OCI-M1 (cell line): Measurements from ENCODE around the gene TCOF1.

Experiments
- DNase-seq: peaks from one replicate; lab custom pipeline; 2025; lab: John Stamatoyannopoulos, UW

The TCOF1 gene

DNA sequence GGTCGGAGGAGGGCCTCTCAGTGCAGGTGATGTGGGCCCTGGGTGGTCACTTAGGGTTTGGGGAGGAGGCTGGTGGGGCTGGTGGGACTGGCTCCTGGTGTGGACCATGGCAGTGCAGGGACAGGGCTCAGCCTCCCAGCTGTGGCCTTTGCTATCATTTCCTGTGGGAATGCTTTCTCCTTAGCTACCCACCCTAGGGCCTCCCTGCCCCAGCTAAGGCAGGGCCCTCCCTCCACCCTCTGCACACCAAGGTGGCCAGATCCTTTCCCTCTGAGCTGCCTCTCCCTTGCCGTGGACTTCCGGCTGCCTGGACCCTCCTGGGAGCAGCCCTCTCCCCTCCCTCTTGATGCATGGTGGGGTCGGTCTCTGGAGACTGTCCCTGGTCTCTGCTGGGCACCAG, 32.1 kb upstream of the TCOF1 start:
- no peak for DNase-seq

DNA sequence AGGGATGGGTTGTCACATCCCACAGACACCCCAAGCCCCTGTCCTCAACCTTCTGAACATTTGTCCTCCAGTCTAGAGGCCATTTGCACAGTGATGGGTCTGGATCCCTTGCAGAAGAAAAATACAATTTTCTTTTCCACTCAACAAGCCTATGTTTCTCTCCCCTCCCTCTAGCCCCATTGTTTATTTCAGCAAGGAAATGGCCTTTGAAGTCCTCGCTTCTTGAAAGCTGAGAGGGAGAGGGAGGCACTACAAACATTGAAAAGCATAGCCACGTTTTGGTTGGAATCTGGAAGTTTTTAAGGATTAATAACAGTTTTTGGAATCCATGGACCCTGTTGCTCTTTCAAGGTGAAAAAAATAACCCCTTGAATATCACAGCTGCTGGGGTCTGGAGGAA, 30.8 kb upstream of the TCOF1 start:
- no peak for DNase-seq

GRCh38 chr5:150327139-150327538, 30.4 kb upstream of the TCOF1 start:
- DNase-seq: no peak

GRCh38 chr5:150328515-150328914, 29.0 kb upstream of the TCOF1 start:
- no peak for DNase-seq

DNA sequence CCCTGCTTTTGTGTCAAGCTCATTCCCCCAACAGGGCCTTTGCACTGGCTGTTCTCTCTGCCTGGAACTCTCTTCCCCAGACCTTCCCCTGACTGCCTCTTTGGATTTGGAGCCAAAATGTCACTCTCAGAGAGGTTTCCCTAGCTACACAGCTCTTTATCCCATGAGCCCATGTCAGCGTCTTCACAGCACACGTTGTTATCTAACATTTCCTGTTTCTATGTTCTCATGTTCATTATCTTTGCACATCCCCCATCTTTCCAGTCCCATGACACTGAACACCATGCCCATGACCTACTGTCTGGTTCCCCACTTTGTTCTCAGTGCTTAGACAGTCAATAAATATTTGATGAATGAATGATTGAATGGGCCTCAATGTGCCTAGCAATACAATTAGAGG, 28.5 kb upstream of the TCOF1 start:
- DNase-seq: peak; percentile 60

- DNase-seq: no peak
These were observed 27.3 kb upstream of the TCOF1 start for GRCh38 chr5:150329881-150330876.

DNA sequence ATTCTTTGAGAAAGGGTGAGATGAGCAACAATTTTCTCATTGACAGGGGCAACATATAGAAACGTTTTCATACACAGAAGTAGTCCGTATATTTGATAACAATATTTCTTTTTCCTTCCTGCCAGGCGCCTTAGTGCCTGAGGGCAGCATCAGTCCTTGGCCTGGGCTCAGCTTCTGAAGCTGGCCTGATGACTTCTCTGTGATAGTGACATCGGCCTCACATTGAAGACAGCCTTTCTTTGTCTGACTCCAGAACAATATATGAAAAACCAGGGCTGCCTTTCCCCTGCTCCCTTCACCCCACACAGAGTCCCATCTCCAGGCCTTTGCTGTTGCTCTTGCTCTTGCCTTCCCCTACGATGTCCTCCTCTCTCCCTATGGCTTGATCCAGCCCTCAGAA, 24.1 kb upstream of the TCOF1 start:
- no peak for DNase-seq

DNA sequence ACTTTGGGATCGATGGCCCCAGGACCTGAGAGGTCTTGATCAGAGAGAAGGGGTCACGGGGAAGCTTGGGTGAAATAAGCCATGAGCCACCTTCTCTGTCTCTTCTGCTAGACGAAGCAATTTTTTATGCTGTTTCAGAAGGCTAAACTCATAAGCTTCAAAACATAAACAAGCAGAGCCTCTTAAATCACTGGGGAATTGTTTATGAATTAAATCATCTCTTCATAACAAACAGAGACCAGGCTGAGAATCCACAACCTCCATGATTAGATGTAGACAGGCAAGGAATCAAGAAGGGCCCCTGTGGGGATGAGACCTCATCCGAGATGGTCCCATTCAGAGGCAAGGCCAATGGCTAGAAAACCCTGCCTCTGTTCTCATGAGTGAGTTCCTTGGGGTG, 21.7 kb upstream of the TCOF1 start:
- no peak for DNase-seq

DNA sequence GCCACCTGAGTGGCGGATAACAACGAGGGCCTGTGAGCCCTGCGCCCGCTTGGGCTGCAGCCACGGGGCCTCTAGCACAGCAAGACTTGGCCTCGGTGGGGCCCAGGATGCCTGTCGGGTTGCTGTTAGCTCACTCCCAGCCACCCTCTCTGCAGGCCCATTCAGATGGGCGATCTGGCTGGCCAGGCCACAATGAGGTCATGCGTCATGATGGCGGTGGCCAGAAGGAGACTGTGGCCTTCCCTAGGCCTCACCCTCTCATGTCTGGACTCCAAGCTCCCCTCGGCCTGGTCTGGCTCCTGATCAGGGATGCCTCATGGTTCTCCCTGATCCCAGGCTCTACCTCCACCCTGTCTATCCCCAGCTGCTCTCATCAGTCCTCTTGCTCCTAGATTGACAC, 19.0 kb upstream of the TCOF1 start:
- no peak for DNase-seq

GRCh38 chr5:150339165-150339564, 18.3 kb upstream of the TCOF1 start:
- DNase-seq: no peak

GRCh38 chr5:150339841-150340240, 17.7 kb upstream of the TCOF1 start:
- DNase-seq: no peak

DNA sequence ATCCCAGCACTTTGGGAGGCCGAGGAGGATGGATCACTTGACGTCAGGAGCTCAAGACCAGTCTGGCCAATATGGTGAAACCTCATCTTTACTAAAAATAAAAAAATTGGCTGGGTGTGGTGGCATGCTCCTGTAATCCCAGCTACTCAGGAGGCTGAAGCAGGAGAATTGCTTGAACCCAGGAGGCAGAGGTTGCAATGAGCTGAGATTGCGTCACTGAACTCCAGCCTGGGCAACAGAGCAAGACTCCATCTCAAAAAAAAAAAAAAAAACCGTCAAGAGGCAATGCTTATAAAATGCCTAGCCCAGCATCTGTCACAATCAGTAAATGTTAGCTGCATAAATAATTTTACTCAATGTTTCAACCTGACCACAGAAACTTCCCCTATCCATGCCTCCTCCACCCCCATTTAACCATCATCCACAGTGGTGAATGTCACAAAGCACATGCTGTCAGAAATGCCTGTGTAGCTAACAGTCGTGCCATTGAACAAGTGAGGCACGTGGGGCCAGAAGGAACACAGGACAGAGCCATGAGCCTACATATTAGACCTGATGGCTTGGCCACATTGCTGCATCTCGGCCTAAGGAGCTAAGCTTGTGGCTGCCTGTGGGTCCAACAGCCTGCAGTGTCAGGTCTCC, 16.8 kb upstream of the TCOF1 start:
- DNase-seq: no peak

DNA sequence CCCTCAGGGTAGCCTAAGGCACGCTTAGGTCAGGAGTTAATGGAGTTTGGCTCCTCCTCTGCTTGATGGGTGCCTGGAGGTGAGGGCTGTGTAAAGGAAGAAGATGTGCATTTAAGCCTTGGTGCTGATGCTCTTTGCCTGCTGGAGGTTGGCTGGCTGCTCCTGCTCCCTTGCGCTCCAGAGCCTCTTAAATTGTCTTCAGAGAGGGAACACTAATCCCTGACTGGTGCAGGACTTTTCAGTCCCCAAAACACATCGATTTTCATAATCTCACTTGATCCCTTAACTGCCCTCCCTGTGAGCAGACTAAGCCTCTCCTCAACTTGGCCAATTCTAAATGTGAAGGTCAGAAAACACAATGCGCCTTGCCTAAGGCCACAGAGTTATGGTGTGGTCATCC, 16.2 kb upstream of the TCOF1 start:
- no peak for DNase-seq

- DNase-seq: no peak
These were observed 15.5 kb upstream of the TCOF1 start for GRCh38 chr5:150341989-150342388.

DNA sequence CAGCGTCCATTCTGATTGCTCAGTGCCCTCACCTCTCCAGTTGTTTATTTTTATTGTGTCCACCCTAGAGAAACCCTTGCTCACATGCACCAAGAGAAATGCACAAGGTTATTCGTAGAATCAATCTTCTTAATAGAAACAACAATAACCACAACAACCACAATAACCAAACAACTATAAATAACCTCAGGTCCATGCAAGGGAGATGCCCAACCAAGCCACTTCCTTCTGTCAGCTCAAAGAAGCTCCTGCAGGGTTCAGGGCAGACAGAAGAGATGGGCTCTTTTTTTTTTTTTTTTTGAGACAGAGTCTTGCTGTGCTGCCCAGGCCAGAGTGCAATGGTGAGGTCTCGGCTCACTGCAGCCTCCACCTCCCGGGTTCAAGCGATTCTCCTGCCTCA, 14.9 kb upstream of the TCOF1 start:
- no peak for DNase-seq

DNA sequence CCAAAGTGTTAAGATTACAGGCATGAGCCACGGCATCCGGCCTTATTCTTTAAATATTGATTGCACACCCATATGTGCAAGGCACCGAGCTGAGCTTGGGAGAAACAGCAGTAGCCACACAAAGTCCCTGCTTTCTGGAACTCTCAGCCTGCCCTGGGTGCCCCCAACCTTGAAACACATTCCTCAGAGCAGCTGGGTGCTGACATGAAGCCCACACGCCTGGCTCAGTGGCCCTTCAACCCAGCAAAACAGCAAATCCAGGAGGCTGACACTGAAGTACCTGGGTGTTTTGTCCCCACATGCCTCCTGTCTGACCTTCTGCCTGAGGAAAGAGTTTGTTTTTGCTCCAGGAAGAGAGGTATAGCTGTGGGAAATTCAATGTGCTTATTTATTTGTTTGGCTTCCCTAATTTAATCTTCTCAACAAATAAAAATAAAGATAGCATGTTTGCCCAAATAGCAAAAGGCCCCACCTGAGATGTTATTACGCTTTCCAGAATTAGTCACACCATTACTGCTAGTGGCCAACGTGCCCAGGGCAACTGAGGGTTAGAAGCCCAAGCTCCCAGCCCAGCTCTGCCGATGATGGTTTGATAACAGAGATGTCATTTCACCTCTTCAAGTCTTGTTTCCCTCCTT, 13.4 kb upstream of the TCOF1 start:
- no peak for DNase-seq

DNA sequence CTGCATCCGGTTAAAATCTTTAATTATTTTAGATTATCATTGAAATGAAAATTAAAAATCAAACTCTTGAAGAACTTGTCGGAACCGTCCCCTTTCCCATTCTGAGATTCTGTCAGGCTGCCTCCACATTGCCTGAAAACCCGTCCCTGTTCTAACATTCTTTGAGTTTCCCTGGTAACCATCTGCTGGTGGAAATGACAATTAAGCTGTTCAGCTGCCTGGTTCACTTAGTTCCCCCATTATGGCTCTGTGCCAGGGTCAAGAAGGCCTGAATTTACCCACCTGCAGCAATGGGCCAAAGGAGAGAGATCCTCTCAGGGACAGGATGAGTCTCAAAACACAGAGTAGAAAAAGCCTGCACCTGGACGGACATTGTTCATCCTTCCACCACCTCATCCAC, 11.8 kb upstream of the TCOF1 start:
- no peak for DNase-seq

- no peak for DNase-seq
These were observed 10.9 kb upstream of the TCOF1 start for GRCh38 chr5:150346592-150346991.

- DNase-seq: no peak
These were observed 10.5 kb upstream of the TCOF1 start for GRCh38 chr5:150347003-150347402.

- no peak for DNase-seq
These were observed 10.0 kb upstream of the TCOF1 start for GRCh38 chr5:150347451-150347850.

- no peak for DNase-seq
These were observed 7.7 kb upstream of the TCOF1 start for GRCh38 chr5:150349681-150350275.

GRCh38 chr5:150350524-150351344, 6.8 kb upstream of the TCOF1 start:
- DNase-seq: peak; percentile 83
